ENCODE measurements around the gene NXPE2.
"Not testable (repeated sequence)": the region's sequence is repeated elsewhere in the genome, so short reads cannot be mapped to it uniquely, and the experiment has no call there.

Gene NXPE2

GRCh38 chr11:114678125-114679036 lies at the start of gene NXPE2:
Gene NXPE2 (plus strand): TSS chr11:114678527. CDS start chr11:114678576, 49 bp downstream.
- no peak for DNase-seq (ENCODE audit: low spot score)

GRCh38 chr11:114631445-114631965 lies 46.8 kb upstream of the NXPE2 start:
- not testable (repeated sequence) for DNase-seq (ENCODE audit: low spot score)

DNA sequence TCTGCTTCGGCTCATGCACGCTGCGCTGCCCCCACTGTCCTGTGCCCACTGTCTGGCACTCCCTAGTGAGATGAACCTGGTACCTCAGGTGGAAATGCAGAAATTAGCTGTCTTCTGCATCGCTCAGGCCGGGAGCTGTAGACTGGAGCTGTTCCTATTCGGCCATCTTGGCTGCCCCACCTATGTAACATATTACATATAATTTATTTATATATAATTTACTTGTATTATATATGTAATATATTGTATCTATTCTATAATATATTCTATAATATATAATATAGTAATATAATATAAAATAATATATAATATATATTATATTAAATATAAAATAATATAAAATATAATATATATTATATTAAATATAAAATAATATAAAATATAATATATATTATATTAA lies 38.9 kb upstream of the NXPE2 start:
- not testable (repeated sequence) for DNase-seq (ENCODE audit: low spot score)

DNA sequence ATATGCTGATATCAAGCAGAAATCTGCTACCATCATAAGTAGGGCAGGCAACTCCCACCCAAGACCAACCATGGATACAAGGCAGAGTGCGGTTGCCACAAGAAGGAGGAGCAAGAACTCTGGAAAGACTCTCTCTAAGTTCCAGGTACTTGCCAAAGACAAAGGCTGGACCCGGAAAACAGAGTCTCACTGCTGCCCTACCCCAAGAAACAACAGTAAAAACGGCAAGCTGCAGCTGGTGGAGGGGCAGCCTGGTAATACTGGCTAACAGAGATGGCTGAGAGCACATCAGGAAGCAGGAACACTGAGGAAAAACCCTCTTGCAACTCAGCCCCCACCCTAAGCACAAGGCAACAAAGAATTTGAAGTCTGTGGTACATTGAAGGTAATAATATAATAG lies 27.7 kb upstream of the NXPE2 start:
- no peak for DNase-seq (ENCODE audit: low spot score)

DNA sequence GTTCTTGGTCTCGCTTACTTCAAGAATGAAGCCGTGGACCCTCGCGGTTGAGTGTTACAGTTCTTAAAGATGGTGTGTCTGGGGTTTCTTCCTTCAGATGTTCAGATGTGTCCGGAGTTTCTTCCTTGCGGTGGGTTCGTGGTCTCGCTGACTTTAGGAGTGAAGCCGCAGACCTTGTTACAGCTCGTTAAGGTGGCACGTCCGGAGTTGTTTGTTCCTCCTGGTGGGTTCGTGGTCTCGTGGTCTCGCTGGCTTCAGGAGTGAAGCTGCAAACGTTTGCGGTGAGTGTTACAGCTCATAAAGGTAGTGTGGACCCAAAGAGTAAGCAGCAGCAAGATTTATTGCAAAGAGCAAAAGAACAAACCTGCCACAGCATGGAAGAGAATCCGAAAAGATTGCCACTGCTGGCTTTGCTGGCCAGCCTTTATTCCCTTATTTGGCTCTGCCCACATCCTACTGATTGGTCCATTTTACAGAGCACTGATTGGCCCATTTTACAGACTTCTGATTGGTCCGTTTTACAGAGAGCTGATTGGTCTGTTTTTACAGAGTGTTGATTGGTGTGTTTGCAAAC lies 27.1 kb upstream of the NXPE2 start:
- no peak for DNase-seq (ENCODE audit: low spot score)

- no peak for DNase-seq (ENCODE audit: low spot score)
Measured at GRCh38 chr11:114653148-114653547, 25.2 kb upstream of the NXPE2 start.

DNA sequence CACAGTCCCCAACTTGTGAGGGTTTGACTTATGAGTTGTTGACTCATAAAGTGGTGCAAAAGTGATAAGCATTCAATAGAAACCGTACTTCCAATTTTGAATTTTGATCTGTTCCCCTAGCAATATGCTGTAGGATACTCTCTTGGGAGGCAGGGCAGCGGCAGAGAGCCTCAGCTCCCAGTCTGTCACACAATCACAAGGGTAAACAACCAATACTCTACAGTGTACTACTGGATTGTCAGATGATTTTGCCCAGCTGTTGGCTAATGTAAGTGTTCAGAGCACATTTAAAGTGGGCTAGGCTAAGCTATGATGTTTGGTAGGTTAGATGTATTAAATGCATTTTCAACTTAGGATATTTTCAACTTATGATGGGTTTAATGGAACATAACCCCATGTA lies 13.7 kb upstream of the NXPE2 start:
- DNase-seq (ENCODE audit: low spot score): no peak

DNA sequence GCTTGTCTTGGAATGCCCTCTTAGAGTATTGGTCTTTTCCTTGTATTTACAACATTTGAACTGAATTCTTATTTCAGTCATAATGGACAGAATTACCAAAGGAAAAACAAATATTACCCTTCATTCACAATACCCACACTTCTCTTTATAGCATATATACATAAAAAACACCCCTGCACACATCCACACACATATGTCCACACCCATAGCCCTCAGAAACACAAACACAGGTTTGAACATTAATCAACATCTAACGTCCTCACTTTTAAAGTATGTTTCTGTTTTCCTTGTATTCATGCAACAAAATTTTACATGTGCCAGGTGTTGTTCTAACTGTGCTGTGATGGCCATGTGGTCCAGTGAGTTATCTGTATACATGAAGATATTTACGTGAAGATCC lies 11.6 kb upstream of the NXPE2 start:
- DNase-seq (ENCODE audit: low spot score): no peak

GRCh38 chr11:114668109-114668508 lies 10.2 kb upstream of the NXPE2 start:
- DNase-seq (ENCODE audit: low spot score): no peak

DNA sequence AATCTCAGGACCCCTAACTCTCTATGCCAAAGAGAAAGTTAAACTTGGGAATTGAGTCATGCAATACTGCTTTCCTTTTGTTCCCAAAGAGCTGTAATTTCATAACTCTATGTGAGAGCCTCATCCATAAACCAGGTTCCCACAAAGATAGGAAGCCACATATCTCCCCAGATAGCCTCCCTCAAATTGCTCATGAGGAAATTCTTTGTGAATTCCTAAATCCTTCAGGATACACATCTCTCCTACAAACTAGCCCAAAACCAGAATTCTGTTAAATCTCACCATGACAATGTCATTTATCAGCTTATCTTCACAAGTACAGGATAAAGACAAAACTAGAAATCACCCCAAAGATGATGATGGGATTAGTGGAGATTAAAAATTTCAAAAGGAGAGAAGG lies 4.7 kb upstream of the NXPE2 start:
- DNase-seq (ENCODE audit: low spot score): no peak

GRCh38 chr11:114679505-114679904 lies 1.2 kb downstream of the NXPE2 start:
- DNase-seq (ENCODE audit: low spot score): no peak

DNA sequence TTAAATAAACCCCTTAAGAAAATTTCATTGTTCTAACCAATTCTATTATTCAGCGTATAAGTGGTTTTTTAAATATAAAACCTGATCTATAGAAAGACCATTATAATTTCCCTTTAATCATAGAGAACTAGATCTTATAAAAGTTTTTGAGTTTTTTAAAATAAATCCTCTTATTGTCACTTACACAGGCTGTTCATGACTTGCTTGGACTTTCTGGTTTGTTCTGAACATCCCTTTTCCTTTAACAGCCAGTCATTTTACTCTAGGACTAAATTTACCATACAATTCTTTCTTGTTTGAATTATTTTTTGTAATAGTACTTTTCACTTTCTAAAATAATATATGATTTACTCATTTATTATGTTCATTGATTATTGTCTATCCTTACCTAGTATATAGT lies 4.7 kb downstream of the NXPE2 start:
- DNase-seq (ENCODE audit: low spot score): no peak

GRCh38 chr11:114684636-114685035 lies 6.3 kb downstream of the NXPE2 start:
- no peak for DNase-seq (ENCODE audit: low spot score)

GRCh38 chr11:114685097-114685496 lies 6.8 kb downstream of the NXPE2 start:
- DNase-seq (ENCODE audit: low spot score): no peak

- no peak for DNase-seq (ENCODE audit: low spot score)
Measured at GRCh38 chr11:114705280-114706024, 27.1 kb downstream of the NXPE2 start.

DNA sequence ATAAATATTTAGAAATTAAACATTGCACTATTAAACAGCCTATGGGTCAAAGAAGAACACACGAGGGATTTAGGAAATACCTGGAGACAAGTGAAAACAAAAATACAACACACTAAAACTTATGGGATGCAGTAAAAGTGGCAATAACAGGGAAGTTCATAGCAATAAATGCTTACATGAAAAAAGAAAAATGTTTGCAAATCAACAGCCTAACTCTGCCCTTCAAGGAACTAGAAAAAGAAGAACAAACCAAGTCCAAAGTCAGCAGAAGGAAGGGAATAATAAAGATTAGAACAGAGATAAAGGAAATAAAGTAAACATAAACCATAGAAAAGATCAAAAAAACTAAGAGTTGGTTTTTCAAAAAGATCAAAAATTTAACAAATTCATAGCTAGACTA lies 31.6 kb downstream of the NXPE2 start:
- no peak for DNase-seq (ENCODE audit: low spot score)

DNA sequence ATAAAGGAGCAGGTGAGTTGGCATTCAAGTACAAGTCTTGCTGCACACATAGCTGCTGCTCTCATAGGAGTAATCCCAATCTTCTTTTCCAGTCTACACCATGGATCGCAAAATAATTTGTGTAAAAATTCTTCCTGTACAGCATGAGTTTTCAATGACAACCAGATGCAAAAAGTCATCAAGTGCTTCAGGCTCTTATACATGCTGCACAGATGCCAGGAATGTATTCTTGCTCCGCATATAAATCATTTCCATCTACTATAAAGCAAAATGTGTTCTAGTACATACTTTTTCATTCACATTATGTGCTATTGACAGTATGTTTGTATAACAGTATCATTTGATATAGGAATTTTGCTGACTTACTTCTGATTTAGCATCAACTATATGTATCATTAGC lies 35.4 kb downstream of the NXPE2 start:
- no peak for DNase-seq (ENCODE audit: low spot score)

- DNase-seq (ENCODE audit: low spot score): no peak
Measured at GRCh38 chr11:114719562-114719961, 41.2 kb downstream of the NXPE2 start.

GRCh38 chr11:114724916-114725524 lies 46.7 kb downstream of the NXPE2 start:
- no peak for DNase-seq (ENCODE audit: low spot score)

DNA sequence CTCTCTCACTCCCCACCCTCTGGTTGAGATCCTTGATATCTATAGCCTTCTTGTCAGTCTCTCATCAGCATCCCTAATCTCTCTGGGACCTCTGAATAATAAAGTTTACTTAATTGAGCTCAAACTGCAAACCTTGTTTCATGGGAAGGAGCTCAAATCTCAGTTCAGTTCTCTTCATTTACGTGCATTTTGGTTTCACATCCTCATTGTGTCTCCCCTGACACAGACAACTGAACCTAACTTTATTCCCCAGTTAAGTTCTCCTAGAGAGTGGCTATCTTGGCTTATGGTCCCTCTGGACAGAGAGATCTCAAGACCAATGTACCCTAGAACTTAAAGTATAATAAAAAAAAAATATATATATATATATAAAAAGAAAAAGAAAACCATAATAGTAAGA lies 47.3 kb downstream of the NXPE2 start:
- no peak for DNase-seq (ENCODE audit: low spot score)

- no peak for DNase-seq (ENCODE audit: low spot score)
Measured at GRCh38 chr11:114736806-114737205, 58.5 kb downstream of the NXPE2 start.

GRCh38 chr11:114738954-114739353 lies 60.6 kb downstream of the NXPE2 start:
- DNase-seq (ENCODE audit: low spot score): peak; percentile 42

All from activated CD4-positive, alpha-beta T cell treated with anti-CD3 and anti-CD28 coated beads, Interleukin-2, Interleukin-4, amounts not matched to agents 100 ng/mL and 50 ng/mL, durations not matched to agents 16 hours and 8 hours (primary cell).